Measurements from ENCODE around the gene PATJ. TPM values are rescaled to one million over a fixed set of nuclear protein-coding genes. Genes with fewer than 3 reads are reported as not detected.

Gene PATJ
- total and polyA plus RNA-seq, 7 donors = 2.0 to 49.9 (median 17.1) TPM

DNA sequence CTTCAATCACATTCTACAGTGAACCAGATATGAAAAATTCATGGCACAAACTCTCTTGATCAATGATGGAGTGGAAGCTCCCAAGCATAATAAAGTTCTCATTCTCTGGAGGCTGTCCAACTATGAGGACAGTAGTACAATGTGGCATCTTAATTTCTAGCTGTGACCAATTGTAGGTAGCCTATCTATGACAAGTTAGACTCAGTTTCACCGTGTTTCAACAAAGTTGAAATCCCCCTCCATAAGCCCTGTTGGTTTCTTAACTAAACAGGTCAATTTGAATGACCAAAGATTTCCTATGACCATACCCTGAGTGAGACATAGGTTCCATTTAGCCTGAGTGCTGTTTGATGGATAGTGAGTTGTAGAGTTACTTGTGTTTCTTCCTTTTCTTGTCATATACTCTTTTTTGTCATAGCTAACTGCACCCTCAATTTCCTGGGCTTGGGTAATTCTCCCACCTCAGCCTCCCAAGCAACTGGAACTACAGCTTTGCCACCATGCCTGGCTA, 11.8 kb downstream of the PATJ start:
- Histone ChIP-seq H3K9me3 (no peaks in the 10 kb centered on the region), H3K4me1 (no peaks in the 10 kb centered on the region), H3K4me3 (no peak overlapping the region), H3K27me3 (ENCODE audit: insufficient read depth in 3 of 3, low read length in 2 of 3) (no peaks in the 10 kb centered on the region), H3K36me3 (ENCODE audit: insufficient read depth in 1 of 2, low read depth in 1 of 2) (no peaks in the 10 kb centered on the region), H3K27ac (no peak overlapping the region)
- TF ChIP-seq, protein P1, sequence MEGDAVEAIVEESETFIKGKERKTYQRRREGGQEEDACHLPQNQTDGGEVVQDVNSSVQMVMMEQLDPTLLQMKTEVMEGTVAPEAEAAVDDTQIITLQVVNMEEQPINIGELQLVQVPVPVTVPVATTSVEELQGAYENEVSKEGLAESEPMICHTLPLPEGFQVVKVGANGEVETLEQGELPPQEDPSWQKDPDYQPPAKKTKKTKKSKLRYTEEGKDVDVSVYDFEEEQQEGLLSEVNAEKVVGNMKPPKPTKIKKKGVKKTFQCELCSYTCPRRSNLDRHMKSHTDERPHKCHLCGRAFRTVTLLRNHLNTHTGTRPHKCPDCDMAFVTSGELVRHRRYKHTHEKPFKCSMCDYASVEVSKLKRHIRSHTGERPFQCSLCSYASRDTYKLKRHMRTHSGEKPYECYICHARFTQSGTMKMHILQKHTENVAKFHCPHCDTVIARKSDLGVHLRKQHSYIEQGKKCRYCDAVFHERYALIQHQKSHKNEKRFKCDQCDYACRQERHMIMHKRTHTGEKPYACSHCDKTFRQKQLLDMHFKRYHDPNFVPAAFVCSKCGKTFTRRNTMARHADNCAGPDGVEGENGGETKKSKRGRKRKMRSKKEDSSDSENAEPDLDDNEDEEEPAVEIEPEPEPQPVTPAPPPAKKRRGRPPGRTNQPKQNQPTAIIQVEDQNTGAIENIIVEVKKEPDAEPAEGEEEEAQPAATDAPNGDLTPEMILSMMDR (IDR thresholded peaks at IDR 0.05) = no peak
- intact Hi-C loops (cut with DNase I) = no loop called here
- ATAC-seq (no peak), DNase-seq (no peak)
- 75 to 76% (median 76%) methylated on average over 1 of the region's 1 CpG for WGBS, 3 donors

DNA sequence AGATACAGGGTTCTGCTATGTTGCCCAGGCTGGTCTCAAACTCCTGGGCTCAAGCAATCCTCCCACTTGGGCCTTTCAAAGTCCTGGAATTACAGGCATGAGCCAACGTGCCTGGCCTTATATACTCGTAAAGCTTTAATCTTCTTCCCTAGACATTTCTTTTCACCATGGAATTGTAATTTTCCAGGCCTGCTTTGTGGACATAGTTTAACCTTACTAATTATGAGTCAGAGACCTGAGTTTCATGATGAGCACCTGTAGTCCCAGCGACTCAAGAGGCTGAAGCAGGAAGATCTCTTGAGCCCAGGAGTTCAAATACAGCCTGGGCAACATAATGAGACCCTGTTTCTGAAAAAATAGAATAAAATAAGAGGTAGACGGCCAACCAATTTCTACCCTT, 12.3 kb downstream of the PATJ start:
- Histone ChIP-seq H3K4me3 (no peak overlapping the region), H3K27me3 (ENCODE audit: insufficient read depth in 3 of 3, low read length in 2 of 3) (no peaks in the 10 kb centered on the region), H3K36me3 (ENCODE audit: insufficient read depth in 1 of 2, low read depth in 1 of 2) (no peaks in the 10 kb centered on the region), H3K4me1 (no peaks in the 10 kb centered on the region), H3K27ac (no peak overlapping the region), H3K9me3 (no peaks in the 10 kb centered on the region)
- TF ChIP-seq, protein P1 (IDR thresholded peaks at IDR 0.05) = no peak
- ATAC-seq (no peak), DNase-seq (no peak)
- 77 to 81% (median 79%) methylated on average over 4 of the region's 4 CpGs for WGBS, 3 donors
- intact Hi-C loops (cut with DNase I) = no loop called here

DNA sequence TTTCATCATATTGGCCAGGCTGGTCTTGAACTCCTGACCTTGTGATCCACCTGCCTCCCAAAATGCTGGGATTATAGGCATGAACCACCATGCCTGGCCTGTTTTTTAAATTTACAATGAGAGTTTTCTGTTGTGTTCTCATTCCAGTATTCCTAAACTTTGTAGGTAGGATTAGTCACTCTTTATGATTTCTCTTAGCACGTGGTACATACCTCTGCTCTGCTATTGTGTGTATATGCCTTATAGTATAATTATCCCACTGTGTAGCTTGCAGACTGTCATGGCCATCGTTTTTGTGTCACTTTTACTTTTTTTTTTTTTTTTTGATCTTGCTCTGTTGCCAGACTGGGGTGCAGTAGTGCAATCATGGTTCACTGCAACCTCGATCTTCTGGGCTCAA, 14.5 kb downstream of the PATJ start:
- WGBS, 3 donors = 72 to 91% (median 83%) methylated on average over 3 of the region's 3 CpGs
- no peaks in the 10 kb centered on the region for H3K36me3 ChIP-seq (ENCODE audit: insufficient read depth in 1 of 2, low read depth in 1 of 2)
- no peak overlapping the region for H3K4me3 ChIP-seq
- no peaks in the 10 kb centered on the region for H3K4me1 ChIP-seq
- TF ChIP-seq, protein P1 (IDR thresholded peaks at IDR 0.05) = no peak
- ATAC-seq = no peak
- DNase-seq = no peak
- H3K27me3 ChIP-seq (ENCODE audit: insufficient read depth in 3 of 3, low read length in 2 of 3) = no peaks in the 10 kb centered on the region
- no peaks in the 10 kb centered on the region for H3K9me3 ChIP-seq
- no peak overlapping the region for H3K27ac ChIP-seq
- intact Hi-C loops (cut with DNase I) = no loop called here

DNA sequence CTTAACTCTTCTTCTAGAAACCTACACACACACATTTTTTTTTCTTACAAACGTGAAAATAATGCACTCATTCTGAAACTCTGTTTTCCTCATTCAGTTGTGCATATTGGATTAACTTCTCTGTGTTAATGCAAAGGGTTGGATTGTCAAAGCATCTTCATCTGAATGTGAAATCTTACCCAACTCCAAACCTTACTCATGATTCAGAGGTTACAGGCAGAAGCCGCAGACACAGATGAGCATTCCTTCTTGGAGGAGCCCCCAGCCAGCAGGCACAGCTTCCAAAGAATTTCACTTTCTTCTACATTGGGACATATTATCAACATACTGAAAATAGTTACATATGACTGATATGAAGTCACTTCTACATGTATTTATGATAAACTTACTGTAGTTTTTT, 15.7 kb downstream of the PATJ start:
- DNase-seq (no peak), ATAC-seq (peak in 1 of 4 donors; percentile 48)
- Histone ChIP-seq H3K27me3 (ENCODE audit: insufficient read depth in 3 of 3, low read length in 2 of 3) (no peaks in the 10 kb centered on the region), H3K4me3 (no peak overlapping the region), H3K27ac (no peak overlapping the region), H3K9me3 (no peaks in the 10 kb centered on the region), H3K36me3 (ENCODE audit: insufficient read depth in 1 of 2, low read depth in 1 of 2) (peaks cover 0 to 1% of the 10 kb centered on the region in 2 donors), H3K4me1 (no peaks in the 10 kb centered on the region)
- intact Hi-C loops (cut with DNase I) = no loop called here
- 73 to 80% (median 76%) methylated on average over 2 of the region's 2 CpGs for WGBS, 3 donors
- TF ChIP-seq, protein P1 (IDR thresholded peaks at IDR 0.05) = no peak

DNA sequence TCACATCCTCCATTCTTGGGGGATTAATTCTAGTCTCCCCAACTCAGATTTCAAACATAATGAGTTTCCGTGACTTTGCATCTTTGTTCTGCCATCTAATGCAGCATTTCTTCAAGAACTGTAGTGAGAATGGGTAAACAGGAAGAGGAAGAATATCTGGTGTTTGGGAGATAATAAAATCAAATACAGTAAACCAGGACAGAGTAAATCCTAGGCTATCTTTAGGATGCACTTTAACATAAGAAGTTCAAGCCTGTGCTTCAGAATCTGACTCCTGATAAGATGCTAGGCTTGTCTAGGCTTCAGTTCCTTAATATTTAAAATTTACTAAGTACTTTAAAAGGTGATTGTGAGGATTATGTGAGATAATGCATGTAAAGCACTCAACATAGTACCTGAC, 27.9 kb downstream of the PATJ start:
- no peaks in the 10 kb centered on the region for H3K4me1 ChIP-seq
- peaks cover 0 to 47% of the 10 kb centered on the region in 2 donors for H3K36me3 ChIP-seq (ENCODE audit: insufficient read depth in 1 of 2, low read depth in 1 of 2)
- ATAC-seq (no peak), DNase-seq (no peak)
- H3K9me3 ChIP-seq = no peaks in the 10 kb centered on the region
- TF ChIP-seq, protein P1 (IDR thresholded peaks at IDR 0.05) = no peak
- WGBS, 3 donors = 96 to 100% (median 97%) methylated on average over 1 of the region's 1 CpG
- no peak overlapping the region for H3K27ac ChIP-seq
- H3K4me3 ChIP-seq = no peak overlapping the region
- no peaks in the 10 kb centered on the region for H3K27me3 ChIP-seq (ENCODE audit: insufficient read depth in 3 of 3, low read length in 2 of 3)
- intact Hi-C loops (cut with DNase I) = no loop called here

Measured in psoas muscle (tissue), 8 donors.